GM13976 (cell line): ENCODE data around the gene AHSA1.

Experiments used
- DNase-seq: peaks from one replicate; pipeline ENCODE4 v3.0.0; 2012; ENCODE audit warnings: low spot score
- CTCF ChIP-seq: IDR thresholded peaks from 2 replicates; pipeline ENCODE4 v1.5.1; 2012; ENCODE audit warnings: borderline replicate concordance, mild to moderate bottlenecking; ENCODE audit not compliant: insufficient read depth; ENCODE audit errors: extremely low read depth, missing control alignments, control extremely low read depth
- in situ Hi-C: fragments of 300-500 bp; cut with MboI; formaldehyde crosslinking; loops from one replicate; pipeline ENCODE4 v1.12.0; 2022; ENCODE audit warnings: low sequenced_read_pairs, mixed read lengths, inconsistent platforms; ENCODE audit not compliant: unreplicated experiment

Gene AHSA1

GRCh38 chr14:77478796-77479195 is 20.9 kb downstream of the AHSA1 start:
- TF ChIP-seq CTCF, result no peak
- peak; percentile 76 for DNase-seq
- in situ Hi-C loops, result no loop called here

- in situ Hi-C loops, result no loop called here
- TF ChIP-seq CTCF, result no peak
- no peak for DNase-seq
Observed at GRCh38 chr14:77482422-77482821, 24.5 kb downstream of the AHSA1 start.

GRCh38 chr14:77485256-77485655 is 27.4 kb downstream of the AHSA1 start:
- peak; percentile 14 for DNase-seq
- TF ChIP-seq CTCF, result no peak
- in situ Hi-C loops, result no loop called here

GRCh38 chr14:77485901-77486678 is 28.2 kb downstream of the AHSA1 start:
- in situ Hi-C loops, result no loop called here
- peak; percentile 10 for DNase-seq
- no peak for TF ChIP-seq CTCF

- in situ Hi-C loops, result no loop called here
- no peak for TF ChIP-seq CTCF
- DNase-seq, result no peak
Observed at GRCh38 chr14:77488558-77488957, 30.7 kb downstream of the AHSA1 start.

GRCh38 chr14:77489041-77489440 is 31.1 kb downstream of the AHSA1 start:
- DNase-seq, result peak; percentile 16
- in situ Hi-C loops, result no loop called here
- TF ChIP-seq CTCF, result no peak

- no peak for TF ChIP-seq CTCF
- in situ Hi-C loops, result no loop called here
- DNase-seq, result no peak
Observed at GRCh38 chr14:77490347-77490986, 32.6 kb downstream of the AHSA1 start.
